Choroid plexus epithelial cell (primary cell): ENCODE data around the gene COL20A1.

Source experiments
- DNase-seq: peaks from one replicate; pipeline ENCODE4 v3.0.0-alpha.2; 2010; ENCODE audit warnings: low read depth
- H3K4me3 ChIP-seq: 2 replicates; pipeline ENCODE4 v1.5.1; 2011; ENCODE audit warnings: low read depth, mild to moderate bottlenecking, control low read depth, low read length, moderate library complexity
- CTCF ChIP-seq: conservative IDR thresholded peaks from 2 replicates; pipeline ENCODE4 v1.5.1; 2011; ENCODE audit warnings: low read depth, mild to moderate bottlenecking, control low read depth, inconsistent platforms, low read length, moderate library complexity

Gene COL20A1

GRCh38 chr20:63260521-63260920, 32.5 kb upstream of the COL20A1 start:
- no peak overlapping the region for H3K4me3 ChIP-seq
- no peak for DNase-seq
- TF ChIP-seq CTCF, result no peak

- no peak overlapping the region for H3K4me3 ChIP-seq
- TF ChIP-seq CTCF, result no peak
- no peak for DNase-seq
Observed at GRCh38 chr20:63261060-63261794, 31.8 kb upstream of the COL20A1 start.

- TF ChIP-seq CTCF, result no peak
- DNase-seq, result no peak
- H3K4me3 ChIP-seq, result no peak overlapping the region
Observed at GRCh38 chr20:63261795-63262528, 31.0 kb upstream of the COL20A1 start.

- no peak overlapping the region for H3K4me3 ChIP-seq
- no peak for TF ChIP-seq CTCF
- DNase-seq, result no peak
Observed at GRCh38 chr20:63262836-63263235, 30.1 kb upstream of the COL20A1 start.

GRCh38 chr20:63264000-63264399, 29.0 kb upstream of the COL20A1 start:
- H3K4me3 ChIP-seq, result no peak overlapping the region
- TF ChIP-seq CTCF, result no peak
- DNase-seq, result no peak

- no peak for TF ChIP-seq CTCF
- H3K4me3 ChIP-seq, result no peak overlapping the region
- no peak for DNase-seq
Observed at GRCh38 chr20:63264519-63264918, 28.5 kb upstream of the COL20A1 start.
